HL-60 (cell line): Measurements from ENCODE around the gene PGGT1B.

Source experiments
- GABPA ChIP-seq: IDR thresholded peaks from 2 replicates; pipeline ENCODE4 v1.6.1; 2012; ENCODE audit warnings: low read depth
- POLR2AphosphoS5 ChIP-seq: IDR thresholded peaks from 2 replicates; pipeline ENCODE4 v1.6.1; 2012; ENCODE audit warnings: low read depth
- SPI1 ChIP-seq: IDR thresholded peaks from 2 replicates; pipeline ENCODE4 v1.6.1; 2012; ENCODE audit warnings: low read depth, mild to moderate bottlenecking, borderline replicate concordance
- TF ChIP-seq, protein P1 (sequence below): IDR thresholded peaks from 2 replicates; pipeline ENCODE4 v1.6.1; 2012; ENCODE audit warnings: low read depth; ENCODE audit not compliant: insufficient replicate concordance
- TF ChIP-seq, protein P2 (sequence below): IDR thresholded peaks from one replicate; pipeline ENCODE4 v1.5.1; 2011; ENCODE audit warnings: low read length, control low read depth, inconsistent platforms; ENCODE audit not compliant: insufficient read depth

DNA sequence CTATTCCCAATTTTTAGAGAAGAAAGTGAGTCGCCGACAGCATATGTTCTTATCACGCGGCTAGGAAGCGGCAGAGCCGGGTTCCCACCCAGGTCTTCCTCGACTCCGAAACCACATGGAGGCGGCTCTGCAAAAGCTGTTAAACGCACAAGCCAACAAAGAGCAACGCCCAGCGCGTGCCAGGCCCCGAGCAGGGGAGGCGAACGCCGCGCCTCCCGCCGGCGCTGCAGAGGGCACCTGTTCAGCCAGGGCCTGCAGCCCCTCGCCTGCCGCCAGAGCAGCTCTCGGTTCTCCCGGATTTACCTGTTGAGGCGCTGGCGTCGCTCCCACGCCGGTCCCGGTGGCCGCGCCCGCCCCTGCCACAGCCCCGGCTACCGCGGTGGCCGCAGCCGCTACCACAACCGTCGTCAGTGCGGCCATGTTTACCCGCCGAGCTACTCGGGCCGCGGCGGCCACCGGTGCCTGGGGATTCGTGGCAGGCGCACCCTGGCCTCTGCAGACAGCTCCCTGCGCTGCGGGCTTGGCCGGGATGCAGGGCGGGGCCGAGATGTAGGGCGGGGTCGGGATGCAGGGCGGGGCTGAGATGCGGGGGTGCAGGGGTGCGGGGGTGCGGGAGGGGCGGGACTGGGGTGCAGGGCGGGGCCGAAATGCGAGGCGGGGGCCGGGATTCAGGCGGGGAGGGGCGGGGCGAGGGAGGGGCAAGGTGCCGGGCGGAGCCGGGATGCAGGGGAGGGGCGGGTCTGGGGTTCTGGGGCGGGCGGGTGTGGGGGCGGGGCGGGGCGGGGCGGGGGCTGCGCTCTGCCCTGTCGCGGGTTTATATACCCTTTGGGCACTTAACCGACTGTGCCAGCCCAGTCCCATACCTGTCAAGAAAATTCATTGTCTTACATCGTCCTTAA is 33.7 kb upstream of the PGGT1B start, which contains the start of gene CCDC112:
- TF ChIP-seq, protein P1, sequence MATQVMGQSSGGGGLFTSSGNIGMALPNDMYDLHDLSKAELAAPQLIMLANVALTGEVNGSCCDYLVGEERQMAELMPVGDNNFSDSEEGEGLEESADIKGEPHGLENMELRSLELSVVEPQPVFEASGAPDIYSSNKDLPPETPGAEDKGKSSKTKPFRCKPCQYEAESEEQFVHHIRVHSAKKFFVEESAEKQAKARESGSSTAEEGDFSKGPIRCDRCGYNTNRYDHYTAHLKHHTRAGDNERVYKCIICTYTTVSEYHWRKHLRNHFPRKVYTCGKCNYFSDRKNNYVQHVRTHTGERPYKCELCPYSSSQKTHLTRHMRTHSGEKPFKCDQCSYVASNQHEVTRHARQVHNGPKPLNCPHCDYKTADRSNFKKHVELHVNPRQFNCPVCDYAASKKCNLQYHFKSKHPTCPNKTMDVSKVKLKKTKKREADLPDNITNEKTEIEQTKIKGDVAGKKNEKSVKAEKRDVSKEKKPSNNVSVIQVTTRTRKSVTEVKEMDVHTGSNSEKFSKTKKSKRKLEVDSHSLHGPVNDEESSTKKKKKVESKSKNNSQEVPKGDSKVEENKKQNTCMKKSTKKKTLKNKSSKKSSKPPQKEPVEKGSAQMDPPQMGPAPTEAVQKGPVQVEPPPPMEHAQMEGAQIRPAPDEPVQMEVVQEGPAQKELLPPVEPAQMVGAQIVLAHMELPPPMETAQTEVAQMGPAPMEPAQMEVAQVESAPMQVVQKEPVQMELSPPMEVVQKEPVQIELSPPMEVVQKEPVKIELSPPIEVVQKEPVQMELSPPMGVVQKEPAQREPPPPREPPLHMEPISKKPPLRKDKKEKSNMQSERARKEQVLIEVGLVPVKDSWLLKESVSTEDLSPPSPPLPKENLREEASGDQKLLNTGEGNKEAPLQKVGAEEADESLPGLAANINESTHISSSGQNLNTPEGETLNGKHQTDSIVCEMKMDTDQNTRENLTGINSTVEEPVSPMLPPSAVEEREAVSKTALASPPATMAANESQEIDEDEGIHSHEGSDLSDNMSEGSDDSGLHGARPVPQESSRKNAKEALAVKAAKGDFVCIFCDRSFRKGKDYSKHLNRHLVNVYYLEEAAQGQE, result peak; percentile 19
- TF ChIP-seq, protein P2, sequence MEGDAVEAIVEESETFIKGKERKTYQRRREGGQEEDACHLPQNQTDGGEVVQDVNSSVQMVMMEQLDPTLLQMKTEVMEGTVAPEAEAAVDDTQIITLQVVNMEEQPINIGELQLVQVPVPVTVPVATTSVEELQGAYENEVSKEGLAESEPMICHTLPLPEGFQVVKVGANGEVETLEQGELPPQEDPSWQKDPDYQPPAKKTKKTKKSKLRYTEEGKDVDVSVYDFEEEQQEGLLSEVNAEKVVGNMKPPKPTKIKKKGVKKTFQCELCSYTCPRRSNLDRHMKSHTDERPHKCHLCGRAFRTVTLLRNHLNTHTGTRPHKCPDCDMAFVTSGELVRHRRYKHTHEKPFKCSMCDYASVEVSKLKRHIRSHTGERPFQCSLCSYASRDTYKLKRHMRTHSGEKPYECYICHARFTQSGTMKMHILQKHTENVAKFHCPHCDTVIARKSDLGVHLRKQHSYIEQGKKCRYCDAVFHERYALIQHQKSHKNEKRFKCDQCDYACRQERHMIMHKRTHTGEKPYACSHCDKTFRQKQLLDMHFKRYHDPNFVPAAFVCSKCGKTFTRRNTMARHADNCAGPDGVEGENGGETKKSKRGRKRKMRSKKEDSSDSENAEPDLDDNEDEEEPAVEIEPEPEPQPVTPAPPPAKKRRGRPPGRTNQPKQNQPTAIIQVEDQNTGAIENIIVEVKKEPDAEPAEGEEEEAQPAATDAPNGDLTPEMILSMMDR, result no peak
- TF ChIP-seq POLR2AphosphoS5 (no peak; the same call in 1 of the 2 replicates), SPI1 (no peak), GABPA (no peak)
